HEK293 (cell line): Measurements from ENCODE around the gene UNC5CL.

Source experiments
- KLF7 ChIP-seq: fragments of 450-650 bp; formaldehyde crosslinking; IDR thresholded peaks from 2 replicates; pipeline ENCODE4 v1.5.1; 2016; ENCODE audit warnings: missing biosample characterization, missing genetic modification characterization, borderline replicate concordance
- ZBTB7A ChIP-seq: fragments of 450-650 bp; formaldehyde crosslinking; IDR thresholded peaks from 2 replicates; pipeline ENCODE4 v1.5.1; 2016; ENCODE audit warnings: low read depth, missing biosample characterization, missing genetic modification characterization
- ZFP37 ChIP-seq: fragments of 450-650 bp; formaldehyde crosslinking; IDR thresholded peaks from 2 replicates; pipeline ENCODE4 v1.5.1; 2016; ENCODE audit warnings: missing biosample characterization, missing genetic modification characterization
- ZFP41 ChIP-seq: fragments of 450-650 bp; formaldehyde crosslinking; IDR thresholded peaks from 2 replicates; pipeline ENCODE4 v1.5.1; 2016; ENCODE audit warnings: missing biosample characterization, missing genetic modification characterization, borderline replicate concordance
- ZNF23 ChIP-seq: fragments of 450-650 bp; formaldehyde crosslinking; IDR thresholded peaks from 2 replicates; pipeline ENCODE4 v1.5.1; 2016; ENCODE audit warnings: missing biosample characterization, missing genetic modification characterization, borderline replicate concordance
- ZNF274 ChIP-seq, 2 experiments: fragments of 200-500 bp in 1 of 2; fragments of 450-650 bp in 1 of 2; sonication (Bioruptor generic) in 1 of 2; formaldehyde crosslinking in 1 of 2; IDR thresholded peaks; 2 replicates each; pipeline versions ENCODE4 v1.5.1 to v1.6.1; 2014 to 2016; ENCODE audit warnings: borderline replicate concordance in 1 of 2, inconsistent platforms in 1 of 2, low read length in 1 of 2, missing biosample characterization in 1 of 2, missing genetic modification characterization in 1 of 2
- ZNF433 ChIP-seq: fragments of 450-650 bp; formaldehyde crosslinking; IDR thresholded peaks from 2 replicates; pipeline ENCODE4 v1.5.1; 2016; ENCODE audit warnings: missing biosample characterization, missing genetic modification characterization, low read depth
- ZNF473 ChIP-seq: fragments of 450-650 bp; formaldehyde crosslinking; IDR thresholded peaks from 2 replicates; pipeline ENCODE4 v1.5.1; 2017; ENCODE audit warnings: missing biosample characterization, missing genetic modification characterization
- ZNF561 ChIP-seq: fragments of 450-650 bp; IDR thresholded peaks from 2 replicates; pipeline ENCODE4 v1.5.1; 2018; ENCODE audit warnings: missing biosample characterization, missing genetic modification characterization, borderline replicate concordance
- TF ChIP-seq, protein P1 (sequence below): fragments of 450-650 bp; formaldehyde crosslinking; IDR thresholded peaks from 2 replicates; pipeline ENCODE4 v1.5.1; 2017; ENCODE audit warnings: missing biosample characterization, missing genetic modification characterization
- TF ChIP-seq, protein P2 (sequence below): fragments of 450-650 bp; formaldehyde crosslinking; IDR thresholded peaks from 2 replicates; pipeline ENCODE4 v1.5.1; 2016; ENCODE audit warnings: missing biosample characterization, missing genetic modification characterization
- TF ChIP-seq, protein P3 (sequence below): fragments of 450-650 bp; formaldehyde crosslinking; IDR thresholded peaks from 2 replicates; pipeline ENCODE4 v1.5.1; 2016; ENCODE audit warnings: missing biosample characterization, missing genetic modification characterization
- TF ChIP-seq, protein P4 (sequence below): fragments of 450-650 bp; formaldehyde crosslinking; IDR thresholded peaks from 2 replicates; pipeline ENCODE4 v1.5.1; 2016; ENCODE audit warnings: missing biosample characterization, missing genetic modification characterization
- TF ChIP-seq, protein P5 (sequence below): fragments of 450-650 bp; formaldehyde crosslinking; IDR thresholded peaks from 2 replicates; pipeline ENCODE4 v1.5.1; 2016; ENCODE audit warnings: missing biosample characterization, missing genetic modification characterization

DNA sequence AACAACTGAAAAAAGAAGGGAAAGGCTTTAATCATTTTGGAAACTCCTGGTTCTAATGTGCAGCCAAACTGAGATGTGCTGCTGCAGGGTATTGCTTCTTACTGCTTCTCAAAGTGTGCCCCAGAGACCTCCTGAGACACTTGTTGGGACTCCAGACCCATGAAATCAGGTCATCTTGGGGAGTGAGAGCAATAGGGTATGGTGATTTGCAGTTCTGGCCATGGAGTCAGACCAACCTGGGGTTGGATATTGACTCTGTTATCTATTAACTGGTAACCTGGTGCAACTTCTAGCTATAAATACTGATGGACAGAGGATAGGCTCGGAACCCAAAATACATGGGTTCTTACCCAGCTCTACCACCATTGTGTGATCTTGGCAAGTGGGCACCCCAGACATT is 7.1 kb upstream of the UNC5CL start:
- TF ChIP-seq, protein P1, sequence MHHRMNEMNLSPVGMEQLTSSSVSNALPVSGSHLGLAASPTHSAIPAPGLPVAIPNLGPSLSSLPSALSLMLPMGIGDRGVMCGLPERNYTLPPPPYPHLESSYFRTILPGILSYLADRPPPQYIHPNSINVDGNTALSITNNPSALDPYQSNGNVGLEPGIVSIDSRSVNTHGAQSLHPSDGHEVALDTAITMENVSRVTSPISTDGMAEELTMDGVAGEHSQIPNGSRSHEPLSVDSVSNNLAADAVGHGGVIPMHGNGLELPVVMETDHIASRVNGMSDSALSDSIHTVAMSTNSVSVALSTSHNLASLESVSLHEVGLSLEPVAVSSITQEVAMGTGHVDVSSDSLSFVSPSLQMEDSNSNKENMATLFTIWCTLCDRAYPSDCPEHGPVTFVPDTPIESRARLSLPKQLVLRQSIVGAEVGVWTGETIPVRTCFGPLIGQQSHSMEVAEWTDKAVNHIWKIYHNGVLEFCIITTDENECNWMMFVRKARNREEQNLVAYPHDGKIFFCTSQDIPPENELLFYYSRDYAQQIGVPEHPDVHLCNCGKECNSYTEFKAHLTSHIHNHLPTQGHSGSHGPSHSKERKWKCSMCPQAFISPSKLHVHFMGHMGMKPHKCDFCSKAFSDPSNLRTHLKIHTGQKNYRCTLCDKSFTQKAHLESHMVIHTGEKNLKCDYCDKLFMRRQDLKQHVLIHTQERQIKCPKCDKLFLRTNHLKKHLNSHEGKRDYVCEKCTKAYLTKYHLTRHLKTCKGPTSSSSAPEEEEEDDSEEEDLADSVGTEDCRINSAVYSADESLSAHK (tag by site-specific recombination), result no peak
- no peak for TF ChIP-seq ZNF23 (tag by site-specific recombination)
- no peak for TF ChIP-seq ZBTB7A
- TF ChIP-seq ZNF274 (IDR thresholded peaks at IDR 0.05; ENCODE audit: low read length), result no peak
- no peak for TF ChIP-seq ZNF274 (tag by site-specific recombination; IDR thresholded peaks at IDR 0.05; ENCODE audit: borderline replicate concordance)
- TF ChIP-seq, protein P2, sequence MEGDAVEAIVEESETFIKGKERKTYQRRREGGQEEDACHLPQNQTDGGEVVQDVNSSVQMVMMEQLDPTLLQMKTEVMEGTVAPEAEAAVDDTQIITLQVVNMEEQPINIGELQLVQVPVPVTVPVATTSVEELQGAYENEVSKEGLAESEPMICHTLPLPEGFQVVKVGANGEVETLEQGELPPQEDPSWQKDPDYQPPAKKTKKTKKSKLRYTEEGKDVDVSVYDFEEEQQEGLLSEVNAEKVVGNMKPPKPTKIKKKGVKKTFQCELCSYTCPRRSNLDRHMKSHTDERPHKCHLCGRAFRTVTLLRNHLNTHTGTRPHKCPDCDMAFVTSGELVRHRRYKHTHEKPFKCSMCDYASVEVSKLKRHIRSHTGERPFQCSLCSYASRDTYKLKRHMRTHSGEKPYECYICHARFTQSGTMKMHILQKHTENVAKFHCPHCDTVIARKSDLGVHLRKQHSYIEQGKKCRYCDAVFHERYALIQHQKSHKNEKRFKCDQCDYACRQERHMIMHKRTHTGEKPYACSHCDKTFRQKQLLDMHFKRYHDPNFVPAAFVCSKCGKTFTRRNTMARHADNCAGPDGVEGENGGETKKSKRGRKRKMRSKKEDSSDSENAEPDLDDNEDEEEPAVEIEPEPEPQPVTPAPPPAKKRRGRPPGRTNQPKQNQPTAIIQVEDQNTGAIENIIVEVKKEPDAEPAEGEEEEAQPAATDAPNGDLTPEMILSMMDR, result no peak
- TF ChIP-seq, protein P3, sequence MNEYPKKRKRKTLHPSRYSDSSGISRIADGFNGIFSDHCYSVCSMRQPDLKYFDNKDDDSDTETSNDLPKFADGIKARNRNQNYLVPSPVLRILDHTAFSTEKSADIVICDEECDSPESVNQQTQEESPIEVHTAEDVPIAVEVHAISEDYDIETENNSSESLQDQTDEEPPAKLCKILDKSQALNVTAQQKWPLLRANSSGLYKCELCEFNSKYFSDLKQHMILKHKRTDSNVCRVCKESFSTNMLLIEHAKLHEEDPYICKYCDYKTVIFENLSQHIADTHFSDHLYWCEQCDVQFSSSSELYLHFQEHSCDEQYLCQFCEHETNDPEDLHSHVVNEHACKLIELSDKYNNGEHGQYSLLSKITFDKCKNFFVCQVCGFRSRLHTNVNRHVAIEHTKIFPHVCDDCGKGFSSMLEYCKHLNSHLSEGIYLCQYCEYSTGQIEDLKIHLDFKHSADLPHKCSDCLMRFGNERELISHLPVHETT (tag by site-specific recombination), result no peak
- TF ChIP-seq ZNF473 (tag by site-specific recombination), result no peak
- no peak for TF ChIP-seq ZFP41 (tag by site-specific recombination)
- TF ChIP-seq, protein P4, sequence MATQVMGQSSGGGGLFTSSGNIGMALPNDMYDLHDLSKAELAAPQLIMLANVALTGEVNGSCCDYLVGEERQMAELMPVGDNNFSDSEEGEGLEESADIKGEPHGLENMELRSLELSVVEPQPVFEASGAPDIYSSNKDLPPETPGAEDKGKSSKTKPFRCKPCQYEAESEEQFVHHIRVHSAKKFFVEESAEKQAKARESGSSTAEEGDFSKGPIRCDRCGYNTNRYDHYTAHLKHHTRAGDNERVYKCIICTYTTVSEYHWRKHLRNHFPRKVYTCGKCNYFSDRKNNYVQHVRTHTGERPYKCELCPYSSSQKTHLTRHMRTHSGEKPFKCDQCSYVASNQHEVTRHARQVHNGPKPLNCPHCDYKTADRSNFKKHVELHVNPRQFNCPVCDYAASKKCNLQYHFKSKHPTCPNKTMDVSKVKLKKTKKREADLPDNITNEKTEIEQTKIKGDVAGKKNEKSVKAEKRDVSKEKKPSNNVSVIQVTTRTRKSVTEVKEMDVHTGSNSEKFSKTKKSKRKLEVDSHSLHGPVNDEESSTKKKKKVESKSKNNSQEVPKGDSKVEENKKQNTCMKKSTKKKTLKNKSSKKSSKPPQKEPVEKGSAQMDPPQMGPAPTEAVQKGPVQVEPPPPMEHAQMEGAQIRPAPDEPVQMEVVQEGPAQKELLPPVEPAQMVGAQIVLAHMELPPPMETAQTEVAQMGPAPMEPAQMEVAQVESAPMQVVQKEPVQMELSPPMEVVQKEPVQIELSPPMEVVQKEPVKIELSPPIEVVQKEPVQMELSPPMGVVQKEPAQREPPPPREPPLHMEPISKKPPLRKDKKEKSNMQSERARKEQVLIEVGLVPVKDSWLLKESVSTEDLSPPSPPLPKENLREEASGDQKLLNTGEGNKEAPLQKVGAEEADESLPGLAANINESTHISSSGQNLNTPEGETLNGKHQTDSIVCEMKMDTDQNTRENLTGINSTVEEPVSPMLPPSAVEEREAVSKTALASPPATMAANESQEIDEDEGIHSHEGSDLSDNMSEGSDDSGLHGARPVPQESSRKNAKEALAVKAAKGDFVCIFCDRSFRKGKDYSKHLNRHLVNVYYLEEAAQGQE (tag by site-specific recombination), result no peak
- no peak for TF ChIP-seq ZFP37
- TF ChIP-seq KLF7 (tag by site-specific recombination), result no peak
- no peak for TF ChIP-seq ZNF561
- no peak for TF ChIP-seq ZNF433 (tag by site-specific recombination)
- TF ChIP-seq, protein P5, sequence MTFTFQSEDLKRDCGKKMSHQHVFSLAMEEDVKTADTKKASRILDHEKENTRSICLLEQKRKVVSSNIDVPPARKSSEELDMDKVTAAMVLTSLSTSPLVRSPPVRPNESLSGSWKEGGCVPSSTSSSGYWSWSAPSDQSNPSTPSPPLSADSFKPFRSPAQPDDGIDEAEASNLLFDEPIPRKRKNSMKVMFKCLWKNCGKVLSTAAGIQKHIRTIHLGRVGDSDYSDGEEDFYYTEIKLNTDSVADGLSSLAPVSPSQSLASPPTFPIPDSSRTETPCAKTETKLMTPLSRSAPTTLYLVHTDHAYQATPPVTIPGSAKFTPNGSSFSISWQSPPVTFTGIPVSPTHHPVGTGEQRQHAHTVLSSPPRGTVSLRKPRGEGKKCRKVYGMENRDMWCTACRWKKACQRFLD (tag by site-specific recombination), result no peak
